Pons (tissue), 1 donor: Measurements from ENCODE around the gene GLG1.
"Not testable (repeated sequence)": the region's sequence is repeated elsewhere in the genome, so short reads cannot be mapped to it uniquely, and the experiment has no call there.

Experiments
- DNase-seq: peaks from one replicate; pipeline ENCODE4 v3.0.0-alpha.2; 2016; ENCODE audit warnings: low spot score

Gene GLG1

DNA sequence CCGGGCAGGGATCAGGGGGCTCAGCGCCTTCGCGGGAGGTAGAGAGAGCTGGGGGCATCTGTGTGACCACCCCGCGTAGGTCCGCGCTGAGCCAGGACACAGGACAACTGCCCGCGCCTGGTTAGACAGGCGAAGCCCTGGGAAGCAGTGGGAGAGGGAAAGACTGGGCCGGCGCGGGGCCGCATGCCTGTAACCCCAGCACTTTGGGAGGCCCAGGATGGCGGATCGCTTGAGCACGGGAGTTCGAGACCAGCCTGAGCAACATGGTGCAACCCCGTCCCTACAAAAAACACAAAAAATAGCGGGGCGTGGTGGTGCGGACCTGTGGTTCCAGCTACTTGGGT is 199.6 kb downstream of the GLG1 start:
- DNase-seq = not testable (repeated sequence)

DNA sequence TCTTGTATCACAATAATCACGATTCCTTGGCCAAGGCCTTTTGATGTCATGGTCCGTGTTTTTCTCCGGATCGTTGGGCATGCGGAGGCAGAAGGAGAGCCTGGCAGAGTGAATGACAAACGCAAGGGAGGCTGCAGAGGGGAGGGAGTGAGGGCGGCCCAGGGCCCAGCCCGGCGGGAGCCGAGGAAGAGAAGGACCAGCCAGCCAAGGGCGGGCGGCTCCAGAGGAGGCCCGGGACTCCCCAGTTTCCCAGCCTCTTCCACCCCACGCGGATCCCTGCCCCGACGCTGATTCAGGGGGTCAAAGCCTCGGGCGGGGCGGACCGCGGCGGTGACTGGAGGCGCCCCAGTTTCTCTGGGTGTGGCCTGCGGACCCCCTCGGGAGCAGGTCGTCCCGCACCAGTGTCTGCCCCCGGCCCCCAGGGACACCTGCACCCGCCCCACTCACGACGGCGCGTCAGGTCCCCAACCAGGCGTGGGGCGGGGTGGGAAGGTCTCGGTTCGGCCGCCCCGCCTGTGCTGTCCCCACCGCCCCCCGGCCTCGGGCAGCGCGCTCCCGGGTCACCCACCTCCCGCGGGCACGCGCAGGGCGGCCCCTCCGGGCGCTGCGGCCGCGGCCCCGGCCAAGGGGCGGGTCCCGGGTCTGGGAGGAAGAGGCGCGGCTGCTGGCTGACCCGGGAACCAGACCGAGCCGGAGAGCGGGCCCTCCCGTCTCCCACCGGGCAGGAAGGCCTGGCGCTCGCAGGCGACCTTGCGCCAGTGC is 200.1 kb downstream of the GLG1 start:
- DNase-seq = not testable (repeated sequence)

DNA sequence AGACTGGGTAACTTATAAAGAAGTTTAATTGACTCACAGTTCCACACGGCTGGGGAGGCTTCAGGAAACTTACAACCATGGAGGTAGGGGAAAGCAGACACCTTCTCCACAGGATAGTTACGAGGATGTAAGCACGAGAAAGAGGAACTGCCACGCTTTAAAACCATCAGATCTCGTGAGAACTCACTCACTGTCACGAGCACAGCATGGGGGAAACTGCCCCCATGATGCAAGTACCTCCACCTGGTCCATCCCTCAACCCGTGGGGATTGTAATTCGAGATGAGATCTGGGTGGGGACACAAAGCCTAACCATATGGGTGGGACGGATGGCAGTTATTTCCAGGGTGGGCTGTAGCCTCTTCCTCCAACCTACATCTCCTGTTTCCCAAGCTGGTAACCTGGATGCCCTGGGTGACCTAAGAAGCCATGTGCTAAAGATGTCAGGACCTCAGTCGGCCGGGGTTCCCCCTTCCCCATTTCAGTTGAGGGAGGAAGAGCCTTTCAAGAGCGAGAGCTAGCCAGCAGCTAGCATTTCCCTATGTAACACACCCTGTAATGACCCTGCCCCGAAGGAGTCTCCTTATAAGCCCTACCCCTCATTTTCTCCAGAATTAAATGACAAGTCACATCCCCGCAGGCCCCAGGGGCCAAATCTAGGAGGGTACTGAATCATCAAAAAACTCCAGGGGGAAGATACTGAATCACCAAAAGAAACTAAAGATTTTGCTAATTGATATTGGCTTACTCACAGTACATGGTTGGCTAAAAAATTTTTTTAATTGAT is 202.6 kb downstream of the GLG1 start:
- not testable (repeated sequence) for DNase-seq

DNA sequence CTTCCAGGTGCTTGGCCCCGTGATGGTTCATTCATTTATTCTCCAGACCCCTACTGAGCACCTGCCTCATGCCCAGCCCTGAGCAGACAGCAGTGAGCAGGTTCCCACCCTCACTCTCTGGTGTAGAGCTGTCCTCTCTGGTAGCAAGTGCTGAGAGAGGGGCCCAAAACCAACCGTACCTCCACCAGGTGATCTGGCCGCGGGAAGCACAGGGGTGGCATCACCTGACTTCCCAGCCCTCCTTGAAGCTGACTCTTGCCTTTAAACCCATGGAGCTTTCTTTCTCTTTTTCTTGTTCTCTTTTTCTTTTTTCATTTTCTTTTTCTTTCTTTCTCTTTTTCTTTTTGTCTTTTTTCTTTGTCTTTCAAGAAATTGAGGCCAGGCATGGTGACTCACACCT is 206.7 kb downstream of the GLG1 start:
- not testable (repeated sequence) for DNase-seq

DNA sequence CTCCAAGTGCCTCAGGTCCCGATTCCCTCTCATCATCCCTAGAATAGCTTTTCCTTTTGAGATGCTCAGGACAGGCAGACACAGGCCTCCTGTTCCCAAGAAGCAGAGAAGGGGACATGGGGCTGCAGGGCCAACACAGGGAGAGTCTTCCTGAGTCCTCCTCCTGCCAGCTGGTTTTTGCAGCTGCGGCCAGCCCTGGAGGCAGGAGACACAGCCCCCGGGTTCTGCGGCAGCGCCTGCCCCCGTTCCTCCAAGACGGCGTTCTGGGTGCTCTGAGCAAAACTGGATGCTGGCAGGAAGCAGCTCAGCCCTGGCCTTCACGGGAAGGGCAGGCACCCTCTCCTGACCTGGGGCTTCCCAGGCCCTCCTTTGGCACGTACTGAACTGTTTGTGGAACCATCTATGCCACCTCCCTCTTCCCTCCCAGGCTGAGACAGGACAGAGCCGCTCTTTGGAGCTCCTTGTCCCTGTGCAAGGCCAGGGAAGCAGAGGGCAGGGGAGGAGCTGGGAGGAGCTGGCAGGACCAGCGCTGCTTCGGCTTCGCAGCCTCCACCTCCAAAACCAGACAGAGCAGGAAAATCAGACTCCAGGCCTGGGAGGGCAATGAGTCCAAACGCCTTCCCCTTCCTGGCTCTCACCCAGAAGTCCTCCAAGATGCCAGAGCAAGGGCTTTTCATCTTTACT is 208.6 kb downstream of the GLG1 start:
- not testable (repeated sequence) for DNase-seq
